Body of pancreas (tissue), 4 donors: ENCODE data around the gene MYOZ3.

Experiments
- POLR2A ChIP-seq, 3 donors: fragments of 450-650 bp; IDR thresholded peaks; one replicate each; pipeline ENCODE4 v1.6.1; 2016; ENCODE audit warnings: antibody characterized with exemption in 3 of 3, mild to moderate bottlenecking in 2 of 3
- TF ChIP-seq, protein P1 (sequence below), 7 experiments: fragments of 450-650 bp in 4 of 7; fragments of 200-600 bp in 3 of 7; sonication (generic) in 3 of 7; IDR thresholded peaks; one replicate each; pipeline ENCODE4 v1.5.1; 2016 to 2019; ENCODE audit warnings: antibody characterized with exemption in 7 of 7

DNA sequence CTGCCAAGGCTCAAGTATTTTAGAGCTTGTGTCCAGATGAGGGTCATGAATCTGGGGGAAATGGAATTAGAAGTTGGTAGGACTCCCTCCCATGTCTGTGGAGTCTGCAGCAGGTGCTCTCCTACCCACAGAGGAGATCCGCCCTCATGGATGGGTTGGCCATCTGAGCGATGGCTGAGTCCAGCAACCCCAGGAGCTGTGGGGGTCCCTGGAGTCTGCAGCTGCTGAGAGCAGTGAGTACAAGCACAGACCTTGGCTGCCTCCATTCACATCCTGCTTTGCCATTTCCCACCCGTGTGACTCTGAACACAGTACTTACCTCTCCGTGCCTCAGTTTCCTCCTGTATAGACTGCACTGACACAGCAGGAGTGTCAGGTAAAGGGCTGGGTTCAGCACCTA is 46.4 kb upstream of the MYOZ3 start:
- TF ChIP-seq, protein P1, sequence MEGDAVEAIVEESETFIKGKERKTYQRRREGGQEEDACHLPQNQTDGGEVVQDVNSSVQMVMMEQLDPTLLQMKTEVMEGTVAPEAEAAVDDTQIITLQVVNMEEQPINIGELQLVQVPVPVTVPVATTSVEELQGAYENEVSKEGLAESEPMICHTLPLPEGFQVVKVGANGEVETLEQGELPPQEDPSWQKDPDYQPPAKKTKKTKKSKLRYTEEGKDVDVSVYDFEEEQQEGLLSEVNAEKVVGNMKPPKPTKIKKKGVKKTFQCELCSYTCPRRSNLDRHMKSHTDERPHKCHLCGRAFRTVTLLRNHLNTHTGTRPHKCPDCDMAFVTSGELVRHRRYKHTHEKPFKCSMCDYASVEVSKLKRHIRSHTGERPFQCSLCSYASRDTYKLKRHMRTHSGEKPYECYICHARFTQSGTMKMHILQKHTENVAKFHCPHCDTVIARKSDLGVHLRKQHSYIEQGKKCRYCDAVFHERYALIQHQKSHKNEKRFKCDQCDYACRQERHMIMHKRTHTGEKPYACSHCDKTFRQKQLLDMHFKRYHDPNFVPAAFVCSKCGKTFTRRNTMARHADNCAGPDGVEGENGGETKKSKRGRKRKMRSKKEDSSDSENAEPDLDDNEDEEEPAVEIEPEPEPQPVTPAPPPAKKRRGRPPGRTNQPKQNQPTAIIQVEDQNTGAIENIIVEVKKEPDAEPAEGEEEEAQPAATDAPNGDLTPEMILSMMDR (IDR thresholded peaks at IDR 0.05) = no peak
- no peak for TF ChIP-seq POLR2A (IDR thresholded peaks at IDR 0.05)
